HEK293 (cell line): ENCODE results near the gene IFITM1.
"Not testable (repeated sequence)": the region's sequence is repeated elsewhere in the genome, so short reads cannot be mapped to it uniquely, and the experiment has no call there.

Experiments used
- CTCF ChIA-PET: fragments of 350-600 bp; formaldehyde crosslinking; extraction: SDS; loops from one replicate; lab custom pipeline; 2021; ENCODE audit warnings: antibody characterized with exemption; lab: Yijun Ruan, JAX
- POLR2A ChIA-PET: fragments of 300-600 bp; formaldehyde crosslinking; extraction: SDS; loops from one replicate; lab custom pipeline; 2020; ENCODE audit warnings: antibody characterized with exemption, inconsistent platforms; lab: Yijun Ruan, JAX
- H3K27ac ChIP-seq: fragments of 200-500 bp; sonication (Bioruptor generic); 2 replicates; pipeline ENCODE4 v1.5.1; 2014; ENCODE audit warnings: low read depth, low read length, control low read depth, inconsistent platforms; ENCODE audit errors: extremely low read depth
- H3K36me3 ChIP-seq, 2 experiments: fragments of 200-500 bp in 1 of 2; sonication (Bioruptor generic) in 1 of 2; 1 replicate in 1 of 2; 2 replicates in 1 of 2; pipeline ENCODE4 v1.5.1; 2014 to 2017; ENCODE audit warnings: inconsistent platforms in 2 of 2, low read length in 2 of 2; ENCODE audit not compliant: control insufficient read depth in 2 of 2, insufficient read depth in 1 of 2
- H3K4me1 ChIP-seq: fragments of 200-500 bp; sonication (Bioruptor generic); 2 replicates; pipeline ENCODE4 v1.5.1; 2014; ENCODE audit warnings: mild to moderate bottlenecking, low read length, inconsistent platforms; ENCODE audit not compliant: control insufficient read depth, insufficient read depth
- H3K4me3 ChIP-seq: 2 replicates; pipeline ENCODE4 v1.5.1; 2011; ENCODE audit warnings: low read depth, mild to moderate bottlenecking, control low read depth, low read length, moderate library complexity
- H3K9me3 ChIP-seq: fragments of 200-500 bp; sonication (Bioruptor generic); 2 replicates; pipeline ENCODE4 v1.5.1; 2014; ENCODE audit warnings: low read depth, low read length, inconsistent platforms; ENCODE audit not compliant: control insufficient read depth, insufficient read depth
- BCL11A ChIP-seq: fragments of 450-650 bp; formaldehyde crosslinking; IDR thresholded peaks from 2 replicates; pipeline ENCODE4 v1.5.1; 2016; ENCODE audit warnings: low read depth, missing biosample characterization, missing genetic modification characterization
- BCL6B ChIP-seq: fragments of 450-650 bp; formaldehyde crosslinking; IDR thresholded peaks from 2 replicates; pipeline ENCODE4 v1.5.1; 2017; ENCODE audit warnings: missing biosample characterization, missing genetic modification characterization
- MEIS1 ChIP-seq: sonication (generic); formaldehyde crosslinking; IDR thresholded peaks from 2 replicates; pipeline ENCODE4 v1.8.1; 2022; ENCODE audit warnings: missing genetic modification reagents, mild to moderate bottlenecking, borderline replicate concordance
- SCRT1 ChIP-seq: fragments of 450-650 bp; formaldehyde crosslinking; IDR thresholded peaks from 2 replicates; pipeline ENCODE4 v1.5.1; 2016; ENCODE audit warnings: missing biosample characterization, missing genetic modification characterization, borderline replicate concordance
- SCRT2 ChIP-seq: fragments of 450-650 bp; formaldehyde crosslinking; IDR thresholded peaks from 2 replicates; pipeline ENCODE4 v1.5.1; 2016; ENCODE audit warnings: missing biosample characterization, missing genetic modification characterization
- SP2 ChIP-seq: fragments of 450-650 bp; formaldehyde crosslinking; IDR thresholded peaks from 2 replicates; pipeline ENCODE4 v1.5.1; 2016; ENCODE audit warnings: missing biosample characterization, missing genetic modification characterization
- ZBTB20 ChIP-seq: fragments of 450-650 bp; formaldehyde crosslinking; IDR thresholded peaks from 2 replicates; pipeline ENCODE4 v1.5.1; 2016; ENCODE audit warnings: missing biosample characterization, missing genetic modification characterization
- ZEB2 ChIP-seq: fragments of 450-650 bp; formaldehyde crosslinking; IDR thresholded peaks from 2 replicates; pipeline ENCODE4 v1.5.1; 2016; ENCODE audit warnings: missing biosample characterization, missing genetic modification characterization
- ZFHX2 ChIP-seq: fragments of 450-650 bp; formaldehyde crosslinking; conservative IDR thresholded peaks from 2 replicates; pipeline ENCODE4 v1.5.1; 2016; ENCODE audit warnings: missing biosample characterization, missing genetic modification characterization
- ZFP37 ChIP-seq: fragments of 450-650 bp; formaldehyde crosslinking; IDR thresholded peaks from 2 replicates; pipeline ENCODE4 v1.5.1; 2016; ENCODE audit warnings: missing biosample characterization, missing genetic modification characterization
- ZIC2 ChIP-seq: fragments of 450-650 bp; formaldehyde crosslinking; IDR thresholded peaks from 2 replicates; pipeline ENCODE4 v1.5.1; 2016; ENCODE audit warnings: missing biosample characterization, missing genetic modification characterization
- ZNF121 ChIP-seq: fragments of 450-650 bp; formaldehyde crosslinking; IDR thresholded peaks from 2 replicates; pipeline ENCODE4 v1.5.1; 2016; ENCODE audit warnings: missing biosample characterization, missing genetic modification characterization
- ZNF214 ChIP-seq: fragments of 450-650 bp; formaldehyde crosslinking; IDR thresholded peaks from 2 replicates; pipeline ENCODE4 v1.5.1; 2017; ENCODE audit warnings: missing biosample characterization, mild to moderate bottlenecking, missing genetic modification characterization, borderline replicate concordance
- ZNF311 ChIP-seq: fragments of 450-650 bp; formaldehyde crosslinking; IDR thresholded peaks from 2 replicates; pipeline ENCODE4 v1.5.1; 2017; ENCODE audit warnings: missing biosample characterization, missing genetic modification characterization, borderline replicate concordance
- ZNF362 ChIP-seq: fragments of 450-650 bp; formaldehyde crosslinking; IDR thresholded peaks from 2 replicates; pipeline ENCODE4 v1.5.1; 2016; ENCODE audit warnings: missing biosample characterization, missing genetic modification characterization
- ZNF366 ChIP-seq: fragments of 450-650 bp; formaldehyde crosslinking; conservative IDR thresholded peaks from 2 replicates; pipeline ENCODE4 v1.5.1; 2016; ENCODE audit warnings: missing biosample characterization, missing genetic modification characterization
- ZNF394 ChIP-seq: fragments of 450-650 bp; formaldehyde crosslinking; IDR thresholded peaks from 2 replicates; pipeline ENCODE4 v1.5.1; 2016; ENCODE audit warnings: missing biosample characterization, missing genetic modification characterization, mild to moderate bottlenecking, moderate library complexity, borderline replicate concordance
- ZNF530 ChIP-seq: fragments of 450-650 bp; formaldehyde crosslinking; IDR thresholded peaks from 2 replicates; pipeline ENCODE4 v1.5.1; 2016; ENCODE audit warnings: low read depth, missing biosample characterization, missing genetic modification characterization
- ZNF623 ChIP-seq: fragments of 450-650 bp; formaldehyde crosslinking; IDR thresholded peaks from 2 replicates; pipeline ENCODE4 v1.5.1; 2016; ENCODE audit warnings: missing biosample characterization, missing genetic modification characterization
- ZNF654 ChIP-seq: fragments of 450-650 bp; formaldehyde crosslinking; IDR thresholded peaks from 2 replicates; pipeline ENCODE4 v1.5.1; 2016; ENCODE audit warnings: low read depth, missing biosample characterization, missing genetic modification characterization
- ZNF664 ChIP-seq: fragments of 450-650 bp; formaldehyde crosslinking; IDR thresholded peaks from 2 replicates; pipeline ENCODE4 v1.5.1; 2016; ENCODE audit warnings: missing biosample characterization, missing genetic modification characterization
- ZNF747 ChIP-seq: fragments of 450-650 bp; formaldehyde crosslinking; IDR thresholded peaks from 2 replicates; pipeline ENCODE4 v1.5.1; 2016; ENCODE audit warnings: missing biosample characterization, missing genetic modification characterization

Gene IFITM1

DNA sequence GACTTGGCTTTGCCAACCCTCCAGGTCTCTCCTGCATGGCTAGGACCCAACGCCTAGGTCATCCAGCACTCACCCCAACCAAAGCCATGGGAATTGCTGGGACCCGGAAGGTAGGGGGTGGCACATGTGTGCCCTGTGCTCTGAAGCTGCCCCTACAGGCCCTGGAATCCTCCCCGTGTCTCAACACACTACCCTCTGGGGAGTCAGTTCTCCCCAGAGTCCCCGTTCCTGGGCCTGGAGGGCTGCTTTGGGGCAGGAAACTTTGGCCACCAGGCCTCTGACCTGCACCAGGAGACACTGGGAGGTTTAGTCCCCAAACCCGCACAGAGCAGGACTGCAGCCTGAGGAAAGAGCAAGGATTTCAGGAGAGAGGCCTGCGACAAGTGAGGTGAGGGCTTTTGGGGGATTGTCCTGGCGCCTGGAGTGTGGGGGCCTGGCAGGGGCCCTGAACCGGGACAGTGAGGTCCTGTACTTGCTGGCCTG is 495 bp upstream of the IFITM1 start:
- Histone ChIP-seq H3K27ac (no peak overlapping the region), H3K9me3 (no peaks in the 10 kb centered on the region), H3K4me3 (no peak overlapping the region), H3K4me1 (no peaks in the 10 kb centered on the region), H3K36me3 (no peaks in the 10 kb centered on the region)
- POLR2A ChIA-PET, result no interaction called here
- TF ChIP-seq ZIC2 (tag by site-specific recombination), result no peak
- TF ChIP-seq ZNF214 (tag by site-specific recombination), result no peak
- TF ChIP-seq ZBTB20 (tag by site-specific recombination), result peak; percentile 35; the same call in 1 of the 2 replicates
- TF ChIP-seq SCRT1 (tag by site-specific recombination), result peak; percentile 54; the same call in 1 of the 2 replicates
- peak; percentile 90 for TF ChIP-seq SCRT2 (tag by site-specific recombination)
- no peak for TF ChIP-seq ZNF654 (tag by site-specific recombination)
- no peak for TF ChIP-seq ZFP37 (tag by site-specific recombination)
- TF ChIP-seq ZNF121 (tag by site-specific recombination), result no peak
- no peak for TF ChIP-seq ZNF747 (tag by site-specific recombination)
- no peak for TF ChIP-seq ZNF530 (tag by site-specific recombination)
- TF ChIP-seq ZNF362 (tag by site-specific recombination), result no peak
- CTCF ChIA-PET, result interaction anchor here (1.2 kb wide), 1 partner anchor 135 kb away, joined by 5 read pairs; no protein-coding TSS in a partner anchor

DNA sequence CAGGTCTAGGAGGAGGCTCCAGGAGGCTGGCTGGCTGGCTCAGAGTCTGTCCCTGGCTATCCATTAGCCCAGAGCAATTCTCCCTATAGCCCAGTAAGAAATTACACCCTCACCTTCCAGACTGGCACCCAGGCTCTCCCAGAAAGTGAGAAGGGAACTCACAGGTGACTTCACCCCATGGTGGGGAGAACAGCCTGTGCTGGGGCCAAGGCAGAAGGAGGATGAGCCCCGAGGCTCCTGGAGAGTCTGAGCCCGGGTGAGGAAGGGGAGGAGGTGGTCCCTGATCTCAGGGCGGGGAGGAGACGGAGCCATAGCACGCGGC is 675 bp downstream of the IFITM1 start:
- H3K9me3 ChIP-seq, POLR2A ChIA-PET, H3K36me3 ChIP-seq, CTCF ChIA-PET, H3K27ac ChIP-seq, H3K4me1 ChIP-seq, H3K4me3 ChIP-seq: not testable (repeated sequence)

DNA sequence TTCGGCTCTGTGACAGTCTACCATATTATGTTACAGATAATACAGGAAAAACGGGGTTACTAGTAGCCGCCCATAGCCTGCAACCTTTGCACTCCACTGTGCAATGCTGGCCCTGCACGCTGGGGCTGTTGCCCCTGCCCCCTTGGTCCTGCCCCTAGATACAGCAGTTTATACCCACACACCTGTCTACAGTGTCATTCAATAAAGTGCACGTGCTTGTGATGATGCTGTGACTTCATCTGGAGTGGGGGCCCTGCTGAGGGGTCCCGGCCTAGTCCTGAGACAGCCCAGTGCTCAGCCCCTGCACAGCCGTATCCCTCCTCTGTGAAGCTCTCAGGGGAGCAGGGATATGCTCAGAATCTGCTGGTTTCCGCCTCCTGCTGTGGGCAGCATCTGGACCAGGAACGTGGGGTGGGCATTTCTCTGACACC is 1.2 kb downstream of the IFITM1 start:
- Histone ChIP-seq H3K9me3 (no peaks in the 10 kb centered on the region), H3K4me1 (no peaks in the 10 kb centered on the region), H3K36me3 (no peaks in the 10 kb centered on the region), H3K27ac (no peak overlapping the region)
- CTCF ChIA-PET, result interaction anchor here (0.6 kb wide), 1 partner anchor 46 kb away, joined by 3 read pairs; no protein-coding TSS in a partner anchor
- TF ChIP-seq ZNF311 (tag by site-specific recombination), result no peak
- no peak for TF ChIP-seq BCL6B (tag by site-specific recombination)
- TF ChIP-seq ZNF623 (tag by site-specific recombination), result no peak
- no peak for TF ChIP-seq MEIS1 (CRISPR knock-in tag)
- no peak for TF ChIP-seq SP2
- TF ChIP-seq BCL11A (tag by site-specific recombination), result no peak
- no peak for TF ChIP-seq ZNF394 (tag by site-specific recombination)
- no peak for TF ChIP-seq ZNF664 (tag by site-specific recombination)
- TF ChIP-seq ZEB2 (tag by site-specific recombination), result no peak
- TF ChIP-seq ZFHX2 (tag by site-specific recombination), result no peak
- TF ChIP-seq ZNF366 (tag by site-specific recombination), result no peak
- TF ChIP-seq, all 188 proteins: peak for 0
- POLR2A ChIA-PET, result no interaction called here
- no peak overlapping the region for H3K4me3 ChIP-seq
